Prostate gland (tissue), 2 donors: ENCODE measurements around the gene SUN2. TPM values are rescaled to one million over a fixed set of nuclear protein-coding genes. Genes with fewer than 3 reads are reported as not detected.
A peak's percentile ranks its signal among the peaks of the same experiment; 100 is the strongest.

Source experiments
- DNase-seq: peaks from one replicate; pipeline ENCODE4 v3.0.0-alpha.2; 2019; ENCODE audit warnings: low spot score
- H3K27ac ChIP-seq, 2 donors: fragments of 200-600 bp; sonication (generic); 2 replicates each; pipeline ENCODE4 v1.5.1; 2017 to 2019
- H3K27me3 ChIP-seq: fragments of 200-600 bp; sonication (generic); replicated peaks from 2 replicates; pipeline ENCODE4 v1.5.1; 2019; ENCODE audit not compliant: insufficient read depth
- H3K36me3 ChIP-seq, 2 donors: fragments of 200-600 bp; sonication (generic); 1 replicate in 1 of 2; 2 replicates in 1 of 2; pipeline versions ENCODE4 v1.5.1 to v1.8.1; 2017 to 2019
- H3K4me1 ChIP-seq: fragments of 200-600 bp; sonication (generic); replicated peaks from 2 replicates; pipeline ENCODE4 v1.5.1; 2019
- H3K4me3 ChIP-seq, 2 donors: fragments of 200-600 bp; sonication (generic); 2 replicates each; pipeline ENCODE4 v1.5.1; 2017 to 2019
- H3K9me3 ChIP-seq: fragments of 200-600 bp; sonication (generic); 2 replicates; pipeline ENCODE4 v1.5.1; 2017
- POLR2A ChIP-seq: fragments of 450-650 bp; IDR thresholded peaks from one replicate; pipeline ENCODE4 v1.6.1; 2016; ENCODE audit warnings: antibody characterized with exemption, mild to moderate bottlenecking
- POLR2AphosphoS5 ChIP-seq: sonication (generic); formaldehyde crosslinking; IDR thresholded peaks from one replicate; pipeline ENCODE4 v1.6.1; 2017; ENCODE audit warnings: antibody characterized with exemption
- WGBS: methylation state at CpG from one replicate; pipeline ENCODE4 v1.1.5; 2018; 5-methylcytosine and 5-hydroxymethylcytosine counted together
- intact Hi-C: fragments of 100-400 bp; cut with DNase I; formaldehyde crosslinking; loops from one replicate; pipeline ENCODE4 v1.14.2; 2022
- total RNA-seq, 2 donors: library from RNA; depleted of rRNA; stranded (reverse); fragments of >200 nt; gene quantifications; one replicate each; pipeline ENCODE4 v1.1.0, GENCODE V29; 2016
- TF ChIP-seq, protein P1 (sequence below), 4 experiments: fragments of 200-600 bp in 2 of 4; fragments of 450-650 bp in 2 of 4; sonication (generic) in 2 of 4; IDR thresholded peaks; 1 replicate in 3 of 4; 2 replicates in 1 of 4; pipeline ENCODE4 v1.5.1; 2016 to 2019; ENCODE audit warnings: antibody characterized with exemption in 4 of 4, mild to moderate bottlenecking in 2 of 4, moderate library complexity in 2 of 4

Gene SUN2
- total RNA-seq, 2 donors from 2014 or later = 401 to 445 TPM

- no peaks in the 10 kb centered on the region for H3K36me3 ChIP-seq
- H3K9me3 ChIP-seq = no peaks in the 10 kb centered on the region
- H3K4me1 ChIP-seq = peaks cover 11% of the 10 kb centered on the region
- 87% methylated on average over 3 of the region's 3 CpGs for whole genome bisulfite sequencing
- no peak for DNase-seq
- intact Hi-C loops = loop anchor here (10.0 kb wide), 1 partner anchor 203 kb away; the partner anchor contains the start of gene DDX17
- H3K4me3 ChIP-seq = no peak overlapping the region
- TF ChIP-seq, protein P1, sequence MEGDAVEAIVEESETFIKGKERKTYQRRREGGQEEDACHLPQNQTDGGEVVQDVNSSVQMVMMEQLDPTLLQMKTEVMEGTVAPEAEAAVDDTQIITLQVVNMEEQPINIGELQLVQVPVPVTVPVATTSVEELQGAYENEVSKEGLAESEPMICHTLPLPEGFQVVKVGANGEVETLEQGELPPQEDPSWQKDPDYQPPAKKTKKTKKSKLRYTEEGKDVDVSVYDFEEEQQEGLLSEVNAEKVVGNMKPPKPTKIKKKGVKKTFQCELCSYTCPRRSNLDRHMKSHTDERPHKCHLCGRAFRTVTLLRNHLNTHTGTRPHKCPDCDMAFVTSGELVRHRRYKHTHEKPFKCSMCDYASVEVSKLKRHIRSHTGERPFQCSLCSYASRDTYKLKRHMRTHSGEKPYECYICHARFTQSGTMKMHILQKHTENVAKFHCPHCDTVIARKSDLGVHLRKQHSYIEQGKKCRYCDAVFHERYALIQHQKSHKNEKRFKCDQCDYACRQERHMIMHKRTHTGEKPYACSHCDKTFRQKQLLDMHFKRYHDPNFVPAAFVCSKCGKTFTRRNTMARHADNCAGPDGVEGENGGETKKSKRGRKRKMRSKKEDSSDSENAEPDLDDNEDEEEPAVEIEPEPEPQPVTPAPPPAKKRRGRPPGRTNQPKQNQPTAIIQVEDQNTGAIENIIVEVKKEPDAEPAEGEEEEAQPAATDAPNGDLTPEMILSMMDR (IDR thresholded peaks at IDR 0.05) = no peak
- TF ChIP-seq POLR2AphosphoS5 = no peak
- peak overlapping the region; percentile 98 to 99 for H3K27ac ChIP-seq
- no peaks in the 10 kb centered on the region for H3K27me3 ChIP-seq
Measured at GRCh38 chr22:38707984-38708383, 47.8 kb downstream of the SUN2 start.

GRCh38 chr22:38707346-38707745 lies 48.5 kb downstream of the SUN2 start:
- Histone ChIP-seq H3K27ac (peak overlapping the region; percentile 98 to 99), H3K36me3 (no peaks in the 10 kb centered on the region), H3K4me3 (peak overlapping the region; percentile 97 to 99), H3K9me3 (no peaks in the 10 kb centered on the region), H3K4me1 (peaks cover 11% of the 10 kb centered on the region), H3K27me3 (no peaks in the 10 kb centered on the region)
- intact Hi-C loops = loop anchor here (10.0 kb wide), 1 partner anchor 203 kb away; the partner anchor contains the start of gene DDX17
- 18% methylated on average over 2 of the region's 2 CpGs for WGBS
- DNase-seq = peak; percentile 49
- TF ChIP-seq POLR2A (peak; percentile 69), POLR2AphosphoS5 (peak; percentile 91)
- TF ChIP-seq, protein P1 (IDR thresholded peaks at IDR 0.05) = no peak

DNA sequence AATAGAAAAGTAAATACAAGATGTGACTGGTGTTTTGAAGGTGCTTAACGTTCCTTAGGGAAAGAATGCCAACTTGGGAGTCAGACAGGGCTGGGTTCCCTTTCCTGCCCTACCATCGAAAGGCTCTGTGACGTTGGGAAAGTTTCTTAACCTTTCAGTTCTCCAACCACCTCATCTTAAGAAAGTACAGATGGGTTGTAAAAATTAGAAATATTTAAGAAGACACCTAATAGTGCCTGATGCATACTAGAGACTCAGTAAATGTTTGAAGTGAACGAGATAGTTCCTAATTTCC lies 49.0 kb downstream of the SUN2 start:
- H3K9me3 ChIP-seq = no peaks in the 10 kb centered on the region
- H3K4me1 ChIP-seq = peaks cover 11% of the 10 kb centered on the region
- DNase-seq = peak; percentile 24
- intact Hi-C loops = loop anchor here (10.0 kb wide), 1 partner anchor 202 kb away; the partner anchor contains the start of gene DDX17
- 2% methylated on average over 4 of the region's 4 CpGs for WGBS
- H3K27ac ChIP-seq = peak overlapping the region; percentile 98 to 99
- peak overlapping the region; percentile 97 to 99 for H3K4me3 ChIP-seq
- no peaks in the 10 kb centered on the region for H3K36me3 ChIP-seq
- H3K27me3 ChIP-seq = no peaks in the 10 kb centered on the region
- TF ChIP-seq POLR2A = no peak
- no peak for TF ChIP-seq POLR2AphosphoS5
- TF ChIP-seq, protein P1 (IDR thresholded peaks at IDR 0.05) = no peak

GRCh38 chr22:38706101-38706900 lies 49.5 kb downstream of the SUN2 start:
- Histone ChIP-seq H3K4me1 (peaks cover 11% of the 10 kb centered on the region), H3K4me3 (peak overlapping the region; percentile 97 to 99), H3K27me3 (no peaks in the 10 kb centered on the region), H3K9me3 (no peaks in the 10 kb centered on the region), H3K36me3 (no peaks in the 10 kb centered on the region), H3K27ac (peak overlapping the region; percentile 98 to 99)
- under 1% methylated on average over 69 of the region's 80 CpGs for WGBS
- TF ChIP-seq POLR2AphosphoS5 (no peak), POLR2A (no peak)
- TF ChIP-seq, protein P1 (IDR thresholded peaks at IDR 0.05) = no peak
- intact Hi-C loops = loop anchor here (10.0 kb wide), 1 partner anchor 202 kb away; the partner anchor contains the start of gene DDX17
- peak; percentile 21 for DNase-seq
